Neutrophil (primary cell): ENCODE results near the gene LAMTOR4.
A peak's percentile ranks its signal among the peaks of the same experiment; 100 is the strongest.

Experiments used
- H3K27ac ChIP-seq: fragments of 200-600 bp; sonication (generic); 2 replicates; pipeline ENCODE4 v1.5.1; 2016; ENCODE audit warnings: mild to moderate bottlenecking, moderate library complexity
- H3K27me3 ChIP-seq: fragments of 200-600 bp; sonication (generic); 2 replicates; pipeline ENCODE4 v1.6.0; 2016; ENCODE audit warnings: mild to moderate bottlenecking
- H3K36me3 ChIP-seq: fragments of 200-600 bp; sonication (generic); 2 replicates; pipeline ENCODE4 v1.5.1; 2017
- H3K4me1 ChIP-seq, 2 experiments: fragments of 200-600 bp in 1 of 2; sonication (generic) in 1 of 2; 1 replicate in 1 of 2; 2 replicates in 1 of 2; pipeline versions ENCODE4 v1.5.1 to v1.6.1; 2013 to 2016; ENCODE audit warnings: low read depth in 1 of 2, low read length in 1 of 2, mild to moderate bottlenecking in 1 of 2, moderate library complexity in 1 of 2; ENCODE audit not compliant: control insufficient read depth in 1 of 2, insufficient read depth in 1 of 2
- H3K4me3 ChIP-seq, 2 experiments: fragments of 200-600 bp in 1 of 2; sonication (generic) in 1 of 2; 1 replicate in 1 of 2; 2 replicates in 1 of 2; pipeline ENCODE4 v1.5.1; 2013 to 2016; ENCODE audit warnings: low read depth in 1 of 2, low read length in 1 of 2, mild to moderate bottlenecking in 1 of 2, moderate library complexity in 1 of 2
- H3K9me3 ChIP-seq: fragments of 200-600 bp; sonication (generic); 2 replicates; pipeline ENCODE4 v1.5.1; 2016
- TF ChIP-seq, protein P1 (sequence below): fragments of 200-600 bp; sonication (generic); IDR thresholded peaks from 2 replicates; pipeline ENCODE4 v1.5.1; 2016; ENCODE audit warnings: antibody characterized with exemption

Gene LAMTOR4

DNA sequence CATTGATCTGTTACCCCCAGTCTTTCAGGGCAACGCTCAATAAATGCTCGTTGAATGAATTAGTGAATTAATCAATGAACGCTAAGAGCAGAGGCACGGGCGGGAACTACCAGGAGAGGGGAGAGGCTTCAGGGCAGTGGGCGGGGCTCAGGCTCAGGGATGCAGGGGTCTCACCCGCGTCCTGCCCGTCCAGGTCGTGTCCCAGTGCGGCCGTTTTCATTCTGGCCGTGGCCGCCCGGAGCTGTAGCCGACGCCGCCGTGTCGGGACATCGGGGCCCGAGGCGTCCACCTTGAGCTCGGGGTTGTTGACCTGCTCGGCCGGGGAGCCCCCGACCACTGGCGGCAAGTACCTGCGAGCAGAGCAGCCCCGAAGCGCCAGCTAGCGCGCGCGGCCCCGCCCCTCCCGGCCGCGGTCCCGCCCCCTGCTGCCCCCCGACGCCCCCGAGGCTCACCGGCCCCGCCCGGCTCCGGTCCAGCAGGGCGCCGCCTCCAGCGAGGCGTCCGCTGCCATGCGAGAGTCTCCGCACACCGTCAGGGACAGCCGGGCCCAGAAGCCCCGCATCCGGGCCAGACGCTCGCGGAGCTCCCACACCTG, 22.5 kb downstream of the LAMTOR4 start:
- Histone ChIP-seq H3K36me3 (no peaks in the 10 kb centered on the region), H3K4me3 (peak overlapping the region; percentile 29 to 64), H3K9me3 (no peaks in the 10 kb centered on the region), H3K4me1 (peaks cover 20 to 36% of the 10 kb centered on the region in 2 experiments), H3K27ac (no peak overlapping the region), H3K27me3 (peaks cover 79% of the 10 kb centered on the region)
- TF ChIP-seq, protein P1, sequence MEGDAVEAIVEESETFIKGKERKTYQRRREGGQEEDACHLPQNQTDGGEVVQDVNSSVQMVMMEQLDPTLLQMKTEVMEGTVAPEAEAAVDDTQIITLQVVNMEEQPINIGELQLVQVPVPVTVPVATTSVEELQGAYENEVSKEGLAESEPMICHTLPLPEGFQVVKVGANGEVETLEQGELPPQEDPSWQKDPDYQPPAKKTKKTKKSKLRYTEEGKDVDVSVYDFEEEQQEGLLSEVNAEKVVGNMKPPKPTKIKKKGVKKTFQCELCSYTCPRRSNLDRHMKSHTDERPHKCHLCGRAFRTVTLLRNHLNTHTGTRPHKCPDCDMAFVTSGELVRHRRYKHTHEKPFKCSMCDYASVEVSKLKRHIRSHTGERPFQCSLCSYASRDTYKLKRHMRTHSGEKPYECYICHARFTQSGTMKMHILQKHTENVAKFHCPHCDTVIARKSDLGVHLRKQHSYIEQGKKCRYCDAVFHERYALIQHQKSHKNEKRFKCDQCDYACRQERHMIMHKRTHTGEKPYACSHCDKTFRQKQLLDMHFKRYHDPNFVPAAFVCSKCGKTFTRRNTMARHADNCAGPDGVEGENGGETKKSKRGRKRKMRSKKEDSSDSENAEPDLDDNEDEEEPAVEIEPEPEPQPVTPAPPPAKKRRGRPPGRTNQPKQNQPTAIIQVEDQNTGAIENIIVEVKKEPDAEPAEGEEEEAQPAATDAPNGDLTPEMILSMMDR, result no peak

DNA sequence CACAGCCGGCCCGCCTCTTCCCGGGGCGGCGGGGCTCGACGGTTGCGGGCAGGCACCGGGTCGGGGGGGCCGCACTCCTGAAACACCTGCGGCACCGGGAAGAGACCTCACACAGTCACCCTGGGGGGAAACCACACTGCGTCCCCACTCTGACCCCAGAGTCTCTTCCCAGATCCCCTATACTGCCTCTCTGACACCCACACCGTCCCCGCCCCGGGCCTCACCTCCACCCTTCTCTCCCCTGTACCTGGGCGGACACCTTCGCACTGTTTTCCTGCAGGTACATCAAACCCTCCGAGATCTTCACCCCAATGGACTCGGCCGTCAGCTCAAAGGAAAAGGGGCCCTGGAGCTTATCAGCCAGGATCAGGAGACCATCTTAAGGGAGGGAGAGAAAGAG, 23.1 kb downstream of the LAMTOR4 start:
- Histone ChIP-seq H3K27me3 (peaks cover 78% of the 10 kb centered on the region), H3K4me3 (peak overlapping the region in 1 of 2 experiments; percentile 64), H3K27ac (no peak overlapping the region), H3K9me3 (no peaks in the 10 kb centered on the region), H3K36me3 (no peaks in the 10 kb centered on the region), H3K4me1 (peaks cover 26 to 42% of the 10 kb centered on the region in 2 experiments)
- TF ChIP-seq, protein P1, result no peak

DNA sequence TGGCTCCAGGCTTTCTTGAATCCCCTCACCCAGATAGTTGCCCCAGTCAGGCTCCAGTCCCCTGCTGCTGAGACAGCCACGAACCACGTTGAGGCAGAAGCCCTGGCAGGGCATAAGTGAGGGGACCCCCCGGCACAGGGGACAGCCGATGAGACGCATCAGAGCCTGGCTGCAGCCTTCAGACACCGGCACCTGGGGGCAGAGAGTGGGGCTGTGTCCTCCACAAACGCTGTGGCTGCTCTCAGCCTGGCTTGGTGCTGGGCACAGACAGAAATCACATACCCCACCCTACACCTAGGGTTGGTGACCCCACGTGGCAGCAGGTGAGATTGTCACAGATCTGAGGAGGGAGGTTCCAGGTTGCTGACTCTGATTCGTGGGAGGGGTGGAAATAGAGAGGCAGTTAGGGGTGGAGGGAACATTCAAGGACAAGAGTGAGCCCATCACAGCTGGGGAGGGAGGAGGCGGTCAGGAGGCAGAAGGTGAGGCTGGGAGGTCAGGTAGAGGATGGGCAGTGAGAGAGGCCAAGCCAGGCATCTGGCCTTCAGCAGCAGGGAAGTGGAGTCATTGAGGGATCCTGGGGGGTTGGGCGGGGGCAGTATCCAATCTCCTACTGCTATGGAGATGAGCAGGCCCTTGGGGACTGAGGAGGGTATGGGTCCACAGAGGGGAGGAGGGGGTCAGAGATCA, 25.2 kb downstream of the LAMTOR4 start:
- Histone ChIP-seq H3K4me1 (peaks cover 19 to 33% of the 10 kb centered on the region in 2 experiments), H3K36me3 (no peaks in the 10 kb centered on the region), H3K27me3 (peaks cover 71% of the 10 kb centered on the region)

GRCh38 chr7:100174582-100174981, 25.9 kb downstream of the LAMTOR4 start:
- Histone ChIP-seq H3K36me3 (no peaks in the 10 kb centered on the region), H3K27ac (no peak overlapping the region), H3K4me3 (no peak overlapping the region), H3K9me3 (no peaks in the 10 kb centered on the region), H3K27me3 (peaks cover 70% of the 10 kb centered on the region), H3K4me1 (peaks cover 19 to 33% of the 10 kb centered on the region in 2 experiments)
- TF ChIP-seq, protein P1, result no peak

More for the DNA sequence above, 25.2 kb downstream of the LAMTOR4 start:
- no peak overlapping the region for H3K27ac ChIP-seq
- H3K4me3 ChIP-seq, result no peak overlapping the region
- H3K9me3 ChIP-seq, result no peaks in the 10 kb centered on the region
- TF ChIP-seq, protein P1, result no peak

DNA sequence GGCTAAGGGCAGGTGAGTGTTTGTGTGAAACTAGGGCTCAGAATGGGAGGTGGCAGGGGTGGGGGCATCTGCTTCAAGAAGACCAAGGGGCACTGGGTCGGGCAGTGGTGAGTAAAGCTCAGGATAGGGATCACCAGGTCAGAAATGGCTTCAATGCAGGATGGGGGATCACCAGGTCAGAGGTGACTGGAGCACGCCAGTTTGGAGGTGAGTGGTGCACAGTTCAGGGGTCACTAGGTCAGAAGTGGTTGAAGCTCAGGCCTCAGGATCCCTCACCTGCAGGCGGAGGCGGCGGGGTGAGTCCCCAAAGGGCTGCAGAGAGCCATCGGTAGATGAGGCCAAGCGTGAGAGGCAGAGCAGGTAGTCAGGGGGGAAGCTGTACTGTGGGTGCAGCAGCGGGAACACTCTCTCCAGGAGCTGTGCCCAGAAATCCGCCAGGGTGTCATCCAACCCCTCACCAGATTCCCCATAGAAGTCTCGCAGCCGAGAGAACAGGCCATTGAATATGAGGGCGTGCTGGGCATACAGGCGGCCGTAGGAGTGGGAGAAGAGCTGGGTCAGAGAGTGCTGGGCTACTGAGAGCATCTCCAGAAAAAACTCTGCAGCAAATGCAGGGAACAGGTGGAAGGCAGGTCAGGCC, 26.7 kb downstream of the LAMTOR4 start:
- Histone ChIP-seq H3K27ac (no peak overlapping the region), H3K27me3 (peaks cover 68% of the 10 kb centered on the region), H3K4me3 (no peak overlapping the region), H3K4me1 (peaks cover 19 to 33% of the 10 kb centered on the region in 2 experiments), H3K9me3 (no peaks in the 10 kb centered on the region), H3K36me3 (no peaks in the 10 kb centered on the region)
- TF ChIP-seq, protein P1, result no peak
